GM18858 (cell line): ENCODE data around the gene DCT.

ENCODE experiments used
- ATAC-seq: cut with Tn5 transposase; IDR thresholded peaks from one replicate; pipeline ENCODE4 v1.9.1; 2021; ENCODE audit not compliant: unreplicated experiment

Gene DCT

GRCh38 chr13:94400874-94401273 lies 78.6 kb downstream of the DCT start:
- no peak for ATAC-seq

- no peak for ATAC-seq
Observed at GRCh38 chr13:94399812-94400211, 79.7 kb downstream of the DCT start.

GRCh38 chr13:94395860-94396259 lies 83.6 kb downstream of the DCT start:
- ATAC-seq = no peak

- ATAC-seq = no peak
Observed at GRCh38 chr13:94394723-94395122, 84.8 kb downstream of the DCT start.

- no peak for ATAC-seq
Observed at GRCh38 chr13:94390881-94391280, 88.6 kb downstream of the DCT start.

- ATAC-seq = no peak
Observed at GRCh38 chr13:94389604-94390351, 89.7 kb downstream of the DCT start.

GRCh38 chr13:94387047-94387446 lies 92.4 kb downstream of the DCT start:
- no peak for ATAC-seq
